ENCODE measurements around the gene UMAD1. TPM values are rescaled to one million over a fixed set of nuclear protein-coding genes. Genes with fewer than 3 reads are reported as not detected.

The UMAD1 gene
- total RNA-seq, 1 donor from 2014 or later = 21.6 TPM

GRCh38 chr7:7693881-7694280 is 53.3 kb downstream of the UMAD1 start:
- Histone ChIP-seq H3K4me3 (no peak overlapping the region), H3K9me3 (no peaks in the 10 kb centered on the region), H3K36me3 (no peaks in the 10 kb centered on the region), H3K27me3 (ENCODE audit: low read depth) (no peaks in the 10 kb centered on the region), H3K4me1 (peaks cover 11% of the 10 kb centered on the region), H3K27ac (no peak overlapping the region)
- intact Hi-C loops (cut with DNase I) = no loop called here
- no peak for DNase-seq
- TF ChIP-seq CTCF (IDR thresholded peaks at IDR 0.05) = no peak
- ATAC-seq = no peak

GRCh38 chr7:7694542-7694941 is 54.0 kb downstream of the UMAD1 start:
- peaks cover 17% of the 10 kb centered on the region for H3K4me1 ChIP-seq
- TF ChIP-seq CTCF (IDR thresholded peaks at IDR 0.05) = no peak

GRCh38 chr7:7695111-7695817 is 54.7 kb downstream of the UMAD1 start:
- DNase-seq (no peak), ATAC-seq (no peak)
- intact Hi-C loops (cut with DNase I) = no loop called here
- peaks cover 21% of the 10 kb centered on the region for H3K4me1 ChIP-seq
- no peaks in the 10 kb centered on the region for H3K36me3 ChIP-seq
- no peaks in the 10 kb centered on the region for H3K27me3 ChIP-seq (ENCODE audit: low read depth)
- H3K4me3 ChIP-seq = no peak overlapping the region
- no peak overlapping the region for H3K27ac ChIP-seq
- H3K9me3 ChIP-seq = no peaks in the 10 kb centered on the region
- TF ChIP-seq CTCF (IDR thresholded peaks at IDR 0.05) = no peak

More at GRCh38 chr7:7694542-7694941, 54.0 kb downstream of the UMAD1 start:
- H3K9me3 ChIP-seq = no peaks in the 10 kb centered on the region
- DNase-seq (no peak), ATAC-seq (no peak)
- H3K27ac ChIP-seq = no peak overlapping the region
- H3K4me3 ChIP-seq = no peak overlapping the region
- intact Hi-C loops (cut with DNase I) = no loop called here
- H3K36me3 ChIP-seq = no peaks in the 10 kb centered on the region
- H3K27me3 ChIP-seq (ENCODE audit: low read depth) = no peaks in the 10 kb centered on the region

GRCh38 chr7:7696458-7697119 is 56.0 kb downstream of the UMAD1 start:
- peak in 1 of 2 donors; percentile 68 for ATAC-seq
- H3K27ac ChIP-seq = no peak overlapping the region
- intact Hi-C loops (cut with DNase I) = no loop called here
- H3K27me3 ChIP-seq (ENCODE audit: low read depth) = no peaks in the 10 kb centered on the region
- DNase-seq = no peak
- peaks cover 21% of the 10 kb centered on the region for H3K4me1 ChIP-seq
- no peaks in the 10 kb centered on the region for H3K36me3 ChIP-seq
- H3K4me3 ChIP-seq = no peak overlapping the region
- no peaks in the 10 kb centered on the region for H3K9me3 ChIP-seq
- TF ChIP-seq CTCF (IDR thresholded peaks at IDR 0.05) = no peak

GRCh38 chr7:7698930-7699329 is 58.4 kb downstream of the UMAD1 start:
- no peak for ATAC-seq
- Histone ChIP-seq H3K9me3 (no peaks in the 10 kb centered on the region), H3K4me3 (no peak overlapping the region), H3K36me3 (no peaks in the 10 kb centered on the region), H3K27ac (no peak overlapping the region), H3K4me1 (peaks cover 20% of the 10 kb centered on the region), H3K27me3 (ENCODE audit: low read depth) (no peaks in the 10 kb centered on the region)
- intact Hi-C loops (cut with DNase I) = no loop called here
- no peak for TF ChIP-seq CTCF (IDR thresholded peaks at IDR 0.05)
- no peak for DNase-seq
